ENCODE measurements around the gene SIX5. TPM values are rescaled to one million over a fixed set of nuclear protein-coding genes. Genes with fewer than 3 reads are reported as not detected.

Gene SIX5
- total RNA-seq, 1 donor from 2014 or later = 20.7 TPM

DNA sequence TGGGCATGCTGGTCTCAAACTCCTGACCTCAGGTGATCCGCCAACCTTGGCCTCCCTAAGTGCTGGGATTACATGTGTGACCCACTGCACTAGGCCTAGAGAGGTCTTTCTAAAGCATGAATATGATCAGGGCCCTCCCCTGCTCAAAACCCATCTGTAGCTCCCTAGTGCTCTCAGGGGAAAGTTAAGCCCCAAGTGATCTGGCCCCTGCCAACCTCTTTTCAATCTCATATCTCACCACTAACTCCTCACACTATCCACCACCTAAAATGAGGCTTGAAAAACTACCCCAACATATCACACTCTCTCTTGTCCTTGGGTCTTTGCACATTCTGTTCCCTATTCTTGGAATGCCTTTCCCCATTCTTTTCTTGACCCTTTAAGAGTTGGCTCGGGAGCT lies 25.6 kb upstream of the SIX5 start:
- DNase-seq (ENCODE audit: low spot score) = no peak
- intact Hi-C loops (cut with DNase I) = loop anchor here (5.0 kb wide), 1 partner anchor 32 kb away; no protein-coding TSS in a partner anchor

DNA sequence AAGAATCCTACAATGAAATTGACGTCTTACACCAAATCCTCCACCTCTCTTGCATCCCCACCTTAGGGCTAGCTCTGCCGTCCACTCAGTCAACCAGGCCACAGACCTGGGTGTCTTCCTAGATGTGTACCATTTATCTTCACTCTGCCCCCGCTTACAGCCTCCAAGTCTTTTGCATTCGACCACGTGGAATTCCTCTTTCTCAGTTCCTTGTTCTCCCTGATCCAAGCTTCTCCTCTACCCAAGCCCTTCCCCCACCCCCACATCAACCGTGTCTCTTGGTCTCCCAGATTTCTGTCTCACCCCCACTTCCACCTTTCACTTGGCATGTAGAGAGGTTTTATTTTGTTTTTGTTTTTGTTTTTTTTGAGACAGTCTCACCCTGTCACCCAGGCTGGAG lies 24.8 kb upstream of the SIX5 start:
- intact Hi-C loops (cut with DNase I) = no loop called here
- DNase-seq (ENCODE audit: low spot score) = no peak

DNA sequence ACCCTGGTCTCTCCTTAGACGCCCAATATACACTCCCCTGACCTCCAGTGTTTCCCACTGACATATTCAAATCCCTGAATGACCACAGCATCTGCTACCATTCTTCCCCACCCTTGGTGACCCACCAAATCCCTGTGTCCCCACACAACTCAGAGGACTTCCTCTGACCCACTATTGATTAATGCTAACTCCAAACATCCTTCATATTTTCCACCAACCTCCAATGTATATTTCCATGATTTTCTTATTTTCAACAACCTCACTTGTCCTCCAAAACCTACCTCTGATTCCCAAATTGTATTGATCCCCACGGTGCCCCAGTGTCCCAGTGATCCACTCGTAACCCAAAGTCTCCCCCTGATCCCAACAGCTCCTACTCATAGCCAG lies 24.1 kb upstream of the SIX5 start:
- DNase-seq (ENCODE audit: low spot score) = no peak
- intact Hi-C loops (cut with DNase I) = no loop called here

DNA sequence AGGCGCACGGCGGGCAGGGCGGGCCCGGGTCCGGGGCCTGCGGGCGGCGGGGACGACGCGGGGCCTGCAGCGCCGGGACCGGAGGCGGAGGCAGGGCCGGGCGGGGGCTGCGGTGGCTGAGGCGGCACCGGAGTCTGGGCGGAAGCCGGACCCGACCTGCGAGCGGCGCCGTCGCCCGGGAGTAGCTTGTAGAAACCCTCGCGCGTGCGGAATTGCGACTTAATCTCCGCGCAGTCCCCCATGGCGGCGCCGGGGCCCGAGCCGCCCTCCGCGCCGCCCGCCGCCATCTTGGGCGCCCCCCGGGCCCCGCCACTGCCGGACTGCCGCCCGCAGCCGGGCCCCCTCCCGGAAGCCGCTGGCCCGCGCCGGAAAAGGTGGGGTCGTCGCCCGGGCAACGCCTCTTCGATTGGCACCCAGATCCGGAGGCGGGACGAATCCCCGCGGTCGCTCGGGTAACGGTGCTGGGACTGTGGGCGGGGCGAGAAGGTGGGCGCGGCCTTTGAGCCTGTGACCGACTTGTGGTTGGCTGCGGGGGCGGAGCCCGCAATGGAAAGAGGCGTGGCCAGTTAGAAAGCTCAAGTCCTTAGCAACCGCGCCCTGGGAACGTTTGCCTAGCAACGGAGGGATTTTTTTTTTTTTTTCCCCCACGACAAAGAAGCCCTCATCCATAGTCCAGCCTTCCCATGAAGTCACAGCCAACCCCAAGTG lies 23.6 kb upstream of the SIX5 start, which contains the start of gene DMWD:
Gene DMWD (minus strand): TSS at position 376 of the 708 bp plus-strand sequence. CDS start 89 bp downstream, at position 287.
- intact Hi-C loops (cut with DNase I) = no loop called here
- DNase-seq (ENCODE audit: low spot score) = peak; percentile 99

DNA sequence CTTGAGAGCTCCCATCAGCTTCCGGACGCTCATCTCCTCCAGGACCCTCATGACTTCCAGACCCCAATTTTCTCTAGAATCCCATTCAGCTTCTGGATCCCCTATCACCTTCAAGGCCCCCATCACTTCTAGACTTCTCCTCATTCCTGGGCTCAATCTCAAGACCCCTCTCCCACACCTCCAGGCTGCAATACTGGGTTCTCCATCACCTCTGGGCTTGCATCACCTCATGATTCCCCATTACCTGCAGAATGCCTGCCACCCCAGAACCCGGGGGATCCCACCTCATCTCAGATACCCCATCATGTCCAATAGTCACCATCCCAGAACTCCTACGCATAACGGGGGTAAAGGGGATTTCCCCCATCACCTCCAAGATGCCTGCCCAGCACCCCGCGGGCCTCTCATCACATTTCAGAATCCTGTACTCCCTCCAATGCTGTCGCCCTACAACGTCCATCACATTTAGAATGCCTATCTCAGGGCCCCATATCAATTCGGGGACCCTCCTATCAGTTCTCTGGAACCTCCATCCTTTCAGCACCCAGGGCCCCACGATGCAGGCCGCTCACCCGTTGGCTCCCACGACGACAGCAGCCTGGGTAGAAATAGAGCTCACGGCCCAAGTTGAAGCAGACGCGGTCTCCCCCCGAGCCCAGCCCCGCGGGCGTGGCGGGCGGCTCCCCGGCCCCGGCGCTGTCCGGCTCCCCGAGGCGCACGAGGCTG lies 22.9 kb upstream of the SIX5 start:
- no peak for DNase-seq (ENCODE audit: low spot score)
- intact Hi-C loops (cut with DNase I) = no loop called here

DNA sequence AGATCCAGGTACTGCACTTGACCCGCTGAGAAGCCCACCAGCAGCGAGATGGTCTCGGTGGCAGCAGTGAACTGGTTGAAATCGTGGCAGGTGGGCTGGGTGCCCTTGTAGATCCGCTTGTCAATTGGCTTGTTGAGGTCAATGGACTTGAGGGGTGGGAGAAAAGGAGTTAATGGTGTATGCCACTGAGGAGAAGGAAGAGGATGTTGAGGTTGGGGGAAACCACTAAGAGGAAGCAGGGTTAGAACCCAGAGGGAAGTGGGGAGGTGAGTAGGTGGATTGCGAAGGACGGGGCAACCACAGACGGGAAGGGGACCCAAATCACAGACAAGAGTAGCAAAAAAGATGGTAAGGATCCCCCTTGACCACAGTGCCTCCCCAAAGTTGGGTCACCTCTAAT lies 21.9 kb upstream of the SIX5 start:
- DNase-seq (ENCODE audit: low spot score) = no peak
- intact Hi-C loops (cut with DNase I) = no loop called here

DNA sequence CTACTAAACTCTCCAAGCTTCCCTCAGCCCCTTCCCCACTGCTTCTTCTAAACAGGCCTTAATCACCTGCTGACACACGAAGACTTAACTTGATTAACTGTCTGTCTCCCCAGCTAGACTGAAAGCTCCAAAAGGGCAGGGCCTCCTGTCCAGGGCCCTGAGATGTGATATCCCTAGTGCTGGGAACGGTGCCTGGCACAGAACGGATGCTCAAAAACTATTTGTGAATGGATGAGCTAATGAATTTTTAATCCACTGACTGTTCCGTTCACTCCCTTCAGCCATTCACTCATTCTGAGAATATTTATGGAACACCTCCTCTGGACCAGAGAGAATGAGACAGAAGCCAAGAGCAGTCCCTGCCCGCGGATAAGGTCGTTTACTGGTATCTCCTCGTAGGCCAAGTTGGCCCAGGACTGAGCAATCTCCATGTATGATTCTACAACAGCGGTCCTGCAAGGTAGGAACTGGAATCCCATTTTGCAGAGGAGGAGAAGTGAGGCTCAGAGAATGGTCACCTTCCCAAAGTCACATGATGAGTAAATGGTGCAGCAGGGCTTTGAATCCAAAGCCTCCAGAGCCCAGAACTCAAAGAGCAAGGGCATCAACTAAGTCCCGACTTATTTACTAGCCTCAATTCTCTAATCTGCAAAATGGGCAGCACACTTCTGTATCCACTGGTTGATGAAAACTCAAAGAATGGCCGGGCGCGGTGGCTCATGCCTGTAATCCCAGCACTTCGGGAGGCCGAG lies 20.2 kb upstream of the SIX5 start:
- intact Hi-C loops (cut with DNase I) = no loop called here
- DNase-seq (ENCODE audit: low spot score) = no peak

DNA sequence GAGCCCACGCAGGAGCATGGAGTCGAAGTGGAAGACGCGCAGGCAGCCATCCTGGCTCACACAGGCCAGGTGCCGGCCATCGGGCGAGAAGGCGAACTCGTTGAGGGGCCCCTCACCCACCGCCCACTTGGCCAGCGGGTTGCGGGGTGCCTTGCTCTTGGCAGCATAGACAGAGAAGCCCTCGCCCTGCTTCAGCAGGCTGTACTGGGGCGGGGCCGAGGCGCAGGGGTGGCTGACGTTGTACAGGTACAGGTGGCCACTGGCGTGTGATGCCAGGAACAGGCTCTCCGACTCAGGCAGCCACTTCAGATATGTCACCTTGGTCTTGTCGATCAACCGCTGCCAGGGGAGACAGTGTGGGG lies 17.5 kb upstream of the SIX5 start:
- DNase-seq (ENCODE audit: low spot score) = no peak
- intact Hi-C loops (cut with DNase I) = no loop called here

DNA sequence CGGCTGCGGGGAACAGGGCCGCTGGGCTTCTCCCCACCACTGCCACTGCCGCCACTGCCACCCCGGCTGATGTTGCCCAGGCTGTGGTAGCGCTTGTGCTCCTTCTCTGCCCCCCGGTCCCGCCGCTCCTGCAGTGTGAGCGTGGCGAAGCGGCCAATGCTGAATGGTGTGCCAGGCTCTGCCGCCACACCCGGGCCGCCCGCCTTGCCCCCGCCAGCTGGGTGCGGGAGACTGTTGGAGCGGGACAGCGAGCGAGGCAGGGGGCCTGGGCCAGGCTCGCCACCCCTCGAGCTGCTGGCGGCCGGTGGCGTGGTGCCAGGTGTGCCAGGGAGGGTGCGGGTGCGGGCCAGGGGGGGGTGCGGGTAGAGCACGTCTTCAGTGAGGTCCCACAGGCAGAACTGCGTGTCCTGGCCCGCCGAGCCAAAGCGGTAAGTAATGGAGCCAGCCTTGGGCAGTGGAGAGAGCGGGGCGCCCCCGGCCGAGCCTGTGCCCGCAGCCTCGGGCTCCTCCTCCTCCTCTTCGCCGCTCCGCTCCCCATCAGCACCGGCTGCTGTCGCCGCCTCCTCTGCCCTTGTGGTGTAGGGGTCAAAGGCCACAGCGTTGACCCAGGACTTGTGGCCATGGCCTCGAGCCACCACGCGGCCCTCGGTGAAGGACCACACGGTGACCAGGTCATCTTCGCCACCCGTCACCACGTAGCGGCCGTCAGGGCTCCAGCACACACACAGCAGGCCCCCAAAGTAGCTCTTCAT lies 16.9 kb upstream of the SIX5 start:
- intact Hi-C loops (cut with DNase I) = no loop called here
- no peak for DNase-seq (ENCODE audit: low spot score)

DNA sequence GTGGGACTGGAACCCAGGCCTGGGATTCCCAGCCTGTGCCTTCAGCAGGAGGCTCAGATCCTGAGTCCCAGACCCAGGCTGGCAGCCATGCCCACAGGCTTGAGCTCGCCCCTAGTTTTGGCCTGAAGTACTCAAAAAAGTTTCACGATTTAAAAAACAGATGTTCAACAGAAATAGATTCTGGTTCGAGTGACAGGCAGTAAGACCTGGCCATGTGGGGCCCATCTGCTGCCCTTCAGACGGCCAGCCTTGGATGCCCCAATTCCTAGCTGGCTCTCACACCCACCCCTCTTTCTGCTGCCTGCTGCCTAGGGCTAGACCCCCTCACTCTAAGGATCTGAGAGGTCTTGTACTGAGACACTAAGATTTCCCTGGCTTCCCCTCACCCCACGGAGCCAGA lies 16.0 kb upstream of the SIX5 start:
- intact Hi-C loops (cut with DNase I) = no loop called here
- DNase-seq (ENCODE audit: low spot score) = no peak

DNA sequence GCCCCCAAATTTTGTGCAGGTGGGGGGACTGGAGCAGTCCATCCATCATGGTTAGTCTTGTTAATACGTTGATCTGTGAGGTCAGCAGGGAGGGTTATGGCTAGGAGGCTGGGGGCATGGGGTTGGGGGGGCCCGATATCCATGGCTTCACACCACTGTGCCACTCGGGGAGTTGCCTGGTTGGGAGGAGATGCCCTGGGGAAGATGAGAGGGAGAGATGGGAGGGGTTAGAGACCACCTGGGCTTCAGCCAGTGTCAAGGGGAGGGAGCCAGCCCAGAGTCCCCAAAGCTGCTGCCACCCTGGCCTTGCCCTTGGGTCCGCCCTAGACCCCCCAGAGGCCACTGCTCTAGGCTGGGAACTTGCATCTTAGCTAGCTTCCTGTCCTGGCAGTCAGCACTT lies 15.0 kb upstream of the SIX5 start:
- no peak for DNase-seq (ENCODE audit: low spot score)
- intact Hi-C loops (cut with DNase I) = no loop called here

DNA sequence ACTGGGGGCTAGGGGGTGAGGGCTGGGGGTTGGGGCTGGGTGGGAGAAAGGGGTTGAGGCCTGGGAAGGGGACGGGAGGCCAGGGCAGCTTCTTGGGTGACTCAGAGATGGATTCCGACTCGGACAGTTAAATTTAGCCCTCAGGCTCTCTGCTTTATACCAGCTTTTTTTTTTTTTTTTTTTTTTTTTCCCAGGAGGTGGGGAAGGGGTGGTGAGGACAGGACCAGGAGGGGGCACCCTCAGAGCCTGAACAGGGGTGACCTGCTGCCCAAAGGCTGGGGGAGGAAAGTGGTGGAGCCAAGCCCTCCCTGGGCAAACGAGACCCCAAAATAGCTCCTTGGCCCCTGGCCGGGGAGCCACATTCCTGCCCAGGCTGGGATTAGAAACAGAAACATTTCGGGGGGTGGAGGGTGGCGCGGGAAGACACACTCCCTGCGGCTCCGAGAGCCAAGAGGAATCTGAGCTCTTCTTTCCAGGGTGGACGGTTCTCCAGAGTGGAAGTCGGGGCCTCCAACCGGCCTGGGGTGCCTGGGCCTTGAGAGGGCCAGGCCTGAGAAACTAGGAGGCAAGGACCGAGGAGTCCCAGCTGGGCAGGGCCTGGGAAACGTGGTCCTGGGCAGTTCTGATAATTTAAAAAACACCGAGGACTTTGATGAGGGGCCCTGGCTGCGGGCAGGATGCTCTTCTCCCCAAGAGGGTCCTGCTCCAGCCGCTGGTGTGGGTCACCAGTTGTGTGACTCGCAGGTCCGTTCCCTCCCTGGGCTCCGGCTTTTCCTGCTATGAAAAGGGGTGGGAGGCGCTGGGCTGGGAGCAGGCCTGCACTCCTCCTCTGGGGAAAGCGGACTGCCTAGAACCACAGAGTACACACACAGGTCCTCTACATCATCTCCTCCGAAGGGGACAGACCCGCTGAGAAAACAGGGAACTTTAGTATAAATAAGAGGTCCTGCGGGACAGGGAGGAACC lies 14.1 kb upstream of the SIX5 start:
- peak; percentile 91 for DNase-seq (ENCODE audit: low spot score)
- intact Hi-C loops (cut with DNase I) = loop anchor here (2.0 kb wide), 1 partner anchor 14 kb away; the partner anchor contains the start of gene SIX5

DNA sequence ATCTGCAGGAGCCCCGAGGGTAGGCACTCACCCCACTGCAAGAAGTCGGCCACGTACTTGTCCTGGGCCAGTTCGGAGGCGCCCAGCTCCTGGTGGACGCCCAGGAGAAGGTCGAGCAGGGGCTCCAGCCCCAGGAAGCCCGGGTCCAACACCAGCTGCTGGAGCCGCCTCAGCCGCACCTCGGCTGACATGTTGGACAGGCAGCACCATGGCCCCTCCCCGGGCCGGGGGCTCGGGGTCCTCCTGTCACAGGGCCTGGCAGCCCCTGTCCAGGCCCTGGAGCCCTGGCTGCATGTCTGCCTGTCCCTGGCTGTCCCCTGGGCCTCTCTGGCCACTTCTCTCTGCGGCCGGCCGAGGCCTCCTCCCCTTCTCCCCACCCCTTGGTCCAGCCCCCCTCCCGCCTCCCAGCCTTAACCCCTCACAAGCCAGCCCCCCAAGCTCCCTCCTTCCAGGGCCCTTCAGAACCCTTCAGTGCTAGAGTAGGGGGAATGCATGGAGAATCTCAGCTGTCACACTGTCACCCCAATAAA lies 13.2 kb upstream of the SIX5 start, which contains the start of gene DMPK:
Gene DMPK (minus strand): TSS at position 329 of the 530 bp plus-strand sequence. CDS start 138 bp downstream, at position 191.
- no peak for DNase-seq (ENCODE audit: low spot score)
- intact Hi-C loops (cut with DNase I) = loop anchor here (2.0 kb wide), 1 partner anchor 13 kb away; the partner anchor contains the start of gene SIX5

DNA sequence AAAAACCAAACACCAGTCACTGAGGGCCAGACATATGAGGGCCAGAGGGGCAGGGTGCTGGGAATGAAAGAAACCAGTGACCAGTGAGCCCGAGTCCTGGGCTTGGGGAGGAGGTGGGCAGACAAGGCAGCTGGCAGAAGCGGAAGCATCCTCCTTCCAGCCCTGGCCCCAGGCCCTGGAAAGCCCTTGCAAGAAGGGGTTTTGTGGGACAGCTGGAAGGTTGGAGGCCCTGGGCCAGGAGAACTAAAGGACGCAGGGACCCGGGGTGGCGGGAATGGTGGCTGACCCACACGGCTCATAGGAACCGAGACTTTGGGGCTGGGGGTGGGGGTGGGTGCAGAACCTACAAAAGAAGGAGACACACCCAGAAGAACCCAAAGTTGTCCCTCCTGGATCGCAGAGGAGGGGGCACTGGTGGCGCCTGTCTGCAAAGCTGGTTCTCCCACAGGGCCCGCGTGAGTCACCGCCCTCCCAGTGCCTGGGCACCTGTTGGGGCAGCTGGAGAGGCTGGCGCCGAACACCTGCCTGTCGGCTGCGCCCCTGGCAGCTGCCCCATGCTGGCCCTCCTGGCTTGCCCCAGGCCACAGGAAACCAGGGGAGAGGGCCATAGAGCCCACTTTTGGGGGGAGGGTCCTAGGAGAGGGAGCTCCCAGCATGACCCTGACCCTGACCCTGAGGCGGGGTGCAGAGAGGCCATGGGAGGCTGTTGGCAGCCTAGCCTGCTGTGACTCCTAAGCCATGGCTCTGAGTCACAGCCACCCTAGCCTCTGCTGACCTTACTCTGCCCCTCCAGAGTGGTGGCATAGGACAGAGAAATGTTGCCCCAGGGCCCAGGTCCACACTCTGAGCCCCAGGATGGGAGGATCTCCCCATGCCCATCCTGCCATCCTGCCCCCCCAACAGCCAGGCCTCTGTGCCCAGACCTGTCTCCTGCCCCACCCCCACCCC lies 12.4 kb upstream of the SIX5 start:
- DNase-seq (ENCODE audit: low spot score) = no peak
- intact Hi-C loops (cut with DNase I) = loop anchor here (2.0 kb wide), 1 partner anchor 13 kb away; the partner anchor contains the start of gene SIX5

DNA sequence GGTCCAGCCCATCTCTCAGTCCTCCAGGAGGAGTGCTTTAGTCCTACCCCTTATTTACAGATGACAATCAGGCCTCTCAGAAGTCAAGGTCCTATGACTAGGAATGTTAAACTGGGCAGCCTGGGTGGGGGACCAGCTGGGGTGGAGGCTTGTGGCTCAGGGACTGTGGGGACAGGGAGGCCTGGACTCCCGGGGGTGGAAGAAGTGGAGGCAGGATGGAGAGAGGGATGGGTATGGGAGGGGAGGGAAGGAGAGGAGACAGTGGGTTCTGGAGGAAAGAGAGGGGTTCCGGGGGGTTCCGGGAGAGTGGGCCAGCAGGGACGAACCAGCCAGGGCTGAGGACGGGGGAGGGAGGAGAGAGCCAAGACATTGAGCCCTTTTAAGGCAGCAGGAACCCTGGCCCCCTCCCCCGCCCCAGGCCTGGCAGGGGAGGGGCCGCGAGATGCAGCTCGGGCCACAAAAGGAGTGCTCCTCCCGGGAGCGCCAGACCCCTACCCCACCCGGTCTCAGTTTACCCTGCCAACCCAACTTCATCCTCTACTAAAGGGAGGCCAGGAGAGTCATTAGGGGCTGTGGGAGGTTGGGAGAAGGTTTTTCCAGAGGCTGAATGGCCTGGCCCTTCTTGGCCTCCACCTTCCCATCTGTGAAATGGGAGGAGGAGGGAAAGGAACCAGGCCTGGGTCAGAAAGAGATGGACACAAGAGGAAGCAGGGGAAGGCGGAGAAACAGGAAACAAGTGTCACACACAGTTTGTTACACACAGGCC lies 11.6 kb upstream of the SIX5 start:
- peak; percentile 73 for DNase-seq (ENCODE audit: low spot score)
- intact Hi-C loops (cut with DNase I) = no loop called here

DNA sequence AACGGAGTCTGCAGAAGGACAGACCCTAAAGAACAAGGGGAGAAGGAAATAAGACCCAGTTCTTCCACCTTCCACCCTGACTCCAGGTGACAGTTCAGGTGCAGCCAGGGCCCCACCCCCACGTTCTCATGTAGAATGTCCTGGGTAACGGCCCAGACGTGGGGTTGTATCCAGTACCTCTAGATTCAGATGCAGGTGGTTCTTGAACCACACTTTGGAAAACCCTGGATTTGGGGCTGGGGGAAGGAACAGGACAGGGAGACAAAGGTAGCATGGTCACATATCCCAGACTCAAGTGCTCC lies 11.0 kb upstream of the SIX5 start:
- peak; percentile 46 for DNase-seq (ENCODE audit: low spot score)
- intact Hi-C loops (cut with DNase I) = no loop called here

Measured in cardiac septum (tissue), 1 donor.